Esophagus mucosa (tissue), 1 donor: ENCODE measurements around the gene ATG7. TPM values are rescaled to one million over a fixed set of nuclear protein-coding genes. Genes with fewer than 3 reads are reported as not detected.
A peak's percentile ranks its signal among the peaks of the same experiment; 100 is the strongest.

ENCODE experiments used
- ATAC-seq: fragments of 200-7000 bp; cut with Tn5 transposase; one replicate; pipeline ENCODE4 v1.9.1; 2020
- total RNA-seq: library from RNA; stranded (reverse); gene quantifications from one replicate; pipeline ENCODE4 v1.2.4, GENCODE V29; 2023
- donor health status: DM: yes; HTN: yes; CAD: no.

ATG7 gene
- total RNA-seq = 30.0 TPM

- peak; percentile 98 for ATAC-seq
Observed at GRCh38 chr3:11271986-11272904, at the start of gene ATG7. TSS of gene ATG7 (plus strand) at chr3:11272397. CDS start at chr3:11298696, 26,299 bp downstream.

GRCh38 chr3:11224010-11224409, 48.2 kb upstream of the ATG7 start:
- ATAC-seq = no peak

GRCh38 chr3:11224870-11225229, 47.3 kb upstream of the ATG7 start:
- ATAC-seq = no peak

GRCh38 chr3:11226042-11226370, 46.2 kb upstream of the ATG7 start:
- ATAC-seq = no peak

- no peak for ATAC-seq
Observed at GRCh38 chr3:11228041-11228440, 44.2 kb upstream of the ATG7 start.

- peak; percentile 55 for ATAC-seq
Observed at GRCh38 chr3:11230125-11230524, 42.1 kb upstream of the ATG7 start.

- no peak for ATAC-seq
Observed at GRCh38 chr3:11230832-11231231, 41.4 kb upstream of the ATG7 start.

- peak; percentile 20 for ATAC-seq
Observed at GRCh38 chr3:11235385-11235784, 36.8 kb upstream of the ATG7 start.

- ATAC-seq = peak; percentile 77
Observed at GRCh38 chr3:11236588-11237461, 35.4 kb upstream of the ATG7 start.

- ATAC-seq = no peak
Observed at GRCh38 chr3:11238060-11238459, 34.1 kb upstream of the ATG7 start.

- peak; percentile 63 for ATAC-seq
Observed at GRCh38 chr3:11238880-11239279, 33.3 kb upstream of the ATG7 start.

- ATAC-seq = no peak
Observed at GRCh38 chr3:11239796-11240195, 32.4 kb upstream of the ATG7 start.

GRCh38 chr3:11240496-11240895, 31.7 kb upstream of the ATG7 start:
- ATAC-seq = peak; percentile 50

- peak; percentile 64 for ATAC-seq
Observed at GRCh38 chr3:11244121-11244677, 28.0 kb upstream of the ATG7 start.

GRCh38 chr3:11245276-11245675, 26.9 kb upstream of the ATG7 start:
- no peak for ATAC-seq

- ATAC-seq = peak; percentile 27
Observed at GRCh38 chr3:11245827-11246662, 26.2 kb upstream of the ATG7 start.

- no peak for ATAC-seq
Observed at GRCh38 chr3:11246663-11246970, 25.6 kb upstream of the ATG7 start.

- peak; percentile 22 for ATAC-seq
Observed at GRCh38 chr3:11247362-11247761, 24.8 kb upstream of the ATG7 start.

GRCh38 chr3:11248596-11248995, 23.6 kb upstream of the ATG7 start:
- no peak for ATAC-seq

- ATAC-seq = no peak
Observed at GRCh38 chr3:11250902-11251806, 21.0 kb upstream of the ATG7 start.

- peak; percentile 30 for ATAC-seq
Observed at GRCh38 chr3:11251807-11252176, 20.4 kb upstream of the ATG7 start.

- peak; percentile 79 for ATAC-seq
Observed at GRCh38 chr3:11254876-11255275, 17.3 kb upstream of the ATG7 start.
